ENCODE data around the gene FUNDC1.

Gene FUNDC1

GRCh38 chrX:44503560-44503959, 39.1 kb downstream of the FUNDC1 start:
- no peak for TF ChIP-seq EZH2phosphoT487 (conservative IDR thresholded peaks at IDR 0.05; ENCODE audit: low read length)
- no peak for TF ChIP-seq CTCF (IDR thresholded peaks at IDR 0.05; ENCODE audit: insufficient read depth, low read length, poor library complexity, severe bottlenecking)
- H3K27ac ChIP-seq (ENCODE audit: low read depth, low read length): no peak overlapping the region
- H4K20me1 ChIP-seq (ENCODE audit: low read depth, low read length): no peaks in the 10 kb centered on the region
- H3K79me2 ChIP-seq (ENCODE audit: insufficient read depth, low read length): no peaks in the 10 kb centered on the region
- no peaks in the 10 kb centered on the region for H3K36me3 ChIP-seq (ENCODE audit: low read length)
- H2AFZ ChIP-seq (ENCODE audit: low read depth, low read length, severe bottlenecking): no peak overlapping the region
- H3K4me2 ChIP-seq (ENCODE audit: low read depth, low read length, poor library complexity, severe bottlenecking): no peak overlapping the region
- H3K9me2 ChIP-seq (replicated peaks; ENCODE audit: insufficient read depth, low read length): no peaks in the 10 kb centered on the region
- no peak overlapping the region for H3K4me3 ChIP-seq (ENCODE audit: insufficient read depth, low read length, poor library complexity, severe bottlenecking)
- no peaks in the 10 kb centered on the region for H3K9me3 ChIP-seq (ENCODE audit: insufficient read depth, low read length)
- no peak overlapping the region for H3K9ac ChIP-seq (ENCODE audit: low read length)
- no peaks in the 10 kb centered on the region for H3K27me3 ChIP-seq (ENCODE audit: low read length)
- no peaks in the 10 kb centered on the region for H3F3A ChIP-seq (ENCODE audit: insufficient read depth)

DNA sequence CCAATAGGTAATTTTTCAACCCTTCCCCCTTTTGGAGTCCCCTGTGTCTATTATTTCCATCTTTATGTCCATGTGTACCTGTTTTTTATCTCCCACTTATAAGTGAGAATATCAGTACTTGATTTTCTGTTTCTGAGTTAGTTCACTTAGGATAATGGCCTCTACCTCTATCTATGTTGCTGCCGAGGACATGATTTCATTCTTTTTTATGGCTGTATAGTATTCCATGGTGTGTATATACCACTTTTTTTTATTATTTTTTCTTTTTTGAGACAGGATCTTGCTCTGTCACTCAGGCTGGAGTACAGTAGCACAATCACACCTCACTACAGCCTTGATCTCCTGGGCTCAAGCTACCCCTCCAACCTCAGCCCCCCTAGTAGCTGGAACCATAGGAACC, 47.6 kb downstream of the FUNDC1 start:
- no peaks in the 10 kb centered on the region for H3K79me2 ChIP-seq (ENCODE audit: insufficient read depth, low read length)
- no peak overlapping the region for H3K9ac ChIP-seq (ENCODE audit: low read length)
- H3K4me2 ChIP-seq (ENCODE audit: low read depth, low read length, poor library complexity, severe bottlenecking): no peak overlapping the region
- H3K27me3 ChIP-seq (ENCODE audit: low read length): no peaks in the 10 kb centered on the region
- H3K9me3 ChIP-seq (ENCODE audit: insufficient read depth, low read length): no peaks in the 10 kb centered on the region
- H3K27ac ChIP-seq (ENCODE audit: low read depth, low read length): no peak overlapping the region
- no peak overlapping the region for H2AFZ ChIP-seq (ENCODE audit: low read depth, low read length, severe bottlenecking)
- H3K36me3 ChIP-seq (ENCODE audit: low read length): no peaks in the 10 kb centered on the region
- H3K4me3 ChIP-seq (ENCODE audit: insufficient read depth, low read length, poor library complexity, severe bottlenecking): no peak overlapping the region
- no peaks in the 10 kb centered on the region for H3K9me2 ChIP-seq (replicated peaks; ENCODE audit: insufficient read depth, low read length)
- TF ChIP-seq CTCF (IDR thresholded peaks at IDR 0.05; ENCODE audit: insufficient read depth, low read length, poor library complexity, severe bottlenecking) (no peak), EZH2phosphoT487 (conservative IDR thresholded peaks at IDR 0.05; ENCODE audit: low read length) (no peak)
- no peaks in the 10 kb centered on the region for H3F3A ChIP-seq (ENCODE audit: insufficient read depth)
- no peaks in the 10 kb centered on the region for H4K20me1 ChIP-seq (ENCODE audit: low read depth, low read length)

GRCh38 chrX:44494357-44494756, 48.3 kb downstream of the FUNDC1 start:
- no peaks in the 10 kb centered on the region for H3K79me2 ChIP-seq (ENCODE audit: insufficient read depth, low read length)
- TF ChIP-seq EZH2phosphoT487 (conservative IDR thresholded peaks at IDR 0.05; ENCODE audit: low read length) (no peak), CTCF (IDR thresholded peaks at IDR 0.05; ENCODE audit: insufficient read depth, low read length, poor library complexity, severe bottlenecking) (no peak)
- no peaks in the 10 kb centered on the region for H3K9me2 ChIP-seq (replicated peaks; ENCODE audit: insufficient read depth, low read length)
- no peak overlapping the region for H3K4me2 ChIP-seq (ENCODE audit: low read depth, low read length, poor library complexity, severe bottlenecking)
- no peak overlapping the region for H2AFZ ChIP-seq (ENCODE audit: low read depth, low read length, severe bottlenecking)
- H3K36me3 ChIP-seq (ENCODE audit: low read length): no peaks in the 10 kb centered on the region
- no peaks in the 10 kb centered on the region for H4K20me1 ChIP-seq (ENCODE audit: low read depth, low read length)
- no peaks in the 10 kb centered on the region for H3K9me3 ChIP-seq (ENCODE audit: insufficient read depth, low read length)
- H3K9ac ChIP-seq (ENCODE audit: low read length): no peak overlapping the region
- no peak overlapping the region for H3K4me3 ChIP-seq (ENCODE audit: insufficient read depth, low read length, poor library complexity, severe bottlenecking)
- H3K27ac ChIP-seq (ENCODE audit: low read depth, low read length): no peak overlapping the region
- no peaks in the 10 kb centered on the region for H3F3A ChIP-seq (ENCODE audit: insufficient read depth)
- H3K27me3 ChIP-seq (ENCODE audit: low read length): no peaks in the 10 kb centered on the region

DNA sequence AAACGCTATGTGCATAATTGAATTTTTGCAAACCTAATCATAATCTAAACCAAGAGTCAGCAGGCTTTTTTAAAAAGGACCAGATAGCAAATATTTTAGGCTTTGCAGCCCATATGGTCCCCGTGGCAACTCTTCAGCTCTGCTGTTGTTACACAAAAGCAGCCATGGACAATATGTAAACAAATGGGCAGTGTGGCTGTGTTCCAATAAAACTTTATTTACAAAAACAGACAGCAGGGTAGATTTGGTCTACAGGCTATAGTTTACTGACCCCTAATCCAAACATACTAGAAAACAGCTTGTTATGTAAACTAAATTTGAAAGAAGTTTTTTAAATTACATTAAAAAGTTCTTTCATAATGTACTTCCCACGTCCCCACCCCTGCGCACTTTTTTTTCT, 53.1 kb downstream of the FUNDC1 start:
- Histone ChIP-seq H3F3A (ENCODE audit: insufficient read depth) (no peaks in the 10 kb centered on the region), H4K20me1 (ENCODE audit: low read depth, low read length) (no peaks in the 10 kb centered on the region), H3K9ac (ENCODE audit: low read length) (no peak overlapping the region), H2AFZ (ENCODE audit: low read depth, low read length, severe bottlenecking) (no peak overlapping the region), H3K4me2 (ENCODE audit: low read depth, low read length, poor library complexity, severe bottlenecking) (no peak overlapping the region), H3K27ac (ENCODE audit: low read depth, low read length) (no peak overlapping the region), H3K79me2 (ENCODE audit: insufficient read depth, low read length) (no peaks in the 10 kb centered on the region), H3K9me2 (replicated peaks; ENCODE audit: insufficient read depth, low read length) (no peaks in the 10 kb centered on the region), H3K36me3 (ENCODE audit: low read length) (no peaks in the 10 kb centered on the region), H3K27me3 (ENCODE audit: low read length) (no peaks in the 10 kb centered on the region), H3K4me3 (ENCODE audit: insufficient read depth, low read length, poor library complexity, severe bottlenecking) (no peak overlapping the region), H3K9me3 (ENCODE audit: insufficient read depth, low read length) (no peaks in the 10 kb centered on the region)
- TF ChIP-seq EZH2phosphoT487 (conservative IDR thresholded peaks at IDR 0.05; ENCODE audit: low read length): no peak
- no peak for TF ChIP-seq CTCF (IDR thresholded peaks at IDR 0.05; ENCODE audit: insufficient read depth, low read length, poor library complexity, severe bottlenecking)
